Progenitor cell of endocrine pancreas (in vitro differentiated cells): Measurements from ENCODE around the gene WIZ. TPM values are rescaled to one million over a fixed set of nuclear protein-coding genes. Genes with fewer than 3 reads are reported as not detected.
"Not testable (repeated sequence)": the region's sequence is repeated elsewhere in the genome, so short reads cannot be mapped to it uniquely, and the experiment has no call there.

Experiments
- DNase-seq: peaks from one replicate; pipeline ENCODE4 v3.0.0; 2021; ENCODE audit warnings: low spot score; ENCODE audit not compliant: unreplicated experiment
- H3K27ac Mint-ChIP-seq: 2 replicates; pipeline ENCODE4 v1.8.0; 2021; ENCODE audit warnings: mild to moderate bottlenecking, moderate library complexity, mixed read lengths
- H3K27me3 Mint-ChIP-seq: 2 replicates; pipeline ENCODE4 v1.8.0; 2021; ENCODE audit warnings: mixed read lengths
- H3K36me3 Mint-ChIP-seq: 2 replicates; pipeline ENCODE4 v1.8.0; 2022; ENCODE audit warnings: mixed read lengths; ENCODE audit not compliant: insufficient read depth
- H3K4me1 Mint-ChIP-seq: 2 replicates; pipeline ENCODE4 v1.8.0; 2021; ENCODE audit warnings: low read depth, mixed read lengths
- H3K4me3 Mint-ChIP-seq: 2 replicates; pipeline ENCODE4 v1.8.0; 2021; ENCODE audit warnings: low read depth, mild to moderate bottlenecking, moderate library complexity, mixed read lengths
- H3K9me3 Mint-ChIP-seq: 2 replicates; pipeline ENCODE4 v1.8.0; 2021; ENCODE audit warnings: low read depth, mixed read lengths
- CTCF ChIP-seq: fragments of 200-600 bp; sonication (generic); IDR thresholded peaks from one replicate; pipeline ENCODE4 v1.5.0; 2021; ENCODE audit warnings: antibody characterized with exemption, mild to moderate bottlenecking; ENCODE audit not compliant: unreplicated experiment
- total RNA-seq: library from RNA; stranded (reverse); gene quantifications from 2 replicates; pipeline ENCODE4 v1.2.1, GENCODE V29; 2021

WIZ gene
- total RNA-seq, 1 donor from 2014 or later = 61.6 TPM

- H3K36me3 Mint-ChIP-seq = peaks cover 2% of the 10 kb centered on the region
- H3K4me3 Mint-ChIP-seq = no peak overlapping the region
- H3K9me3 Mint-ChIP-seq = peaks cover 23% of the 10 kb centered on the region
- no peak for TF ChIP-seq CTCF
- DNase-seq = no peak
- no peaks in the 10 kb centered on the region for H3K27me3 Mint-ChIP-seq
- H3K27ac Mint-ChIP-seq = no peak overlapping the region
- no peaks in the 10 kb centered on the region for H3K4me1 Mint-ChIP-seq
Observed at GRCh38 chr19:15487038-15487437, 37.3 kb upstream of the WIZ start.

- H3K4me3 Mint-ChIP-seq, H3K27me3 Mint-ChIP-seq, H3K4me1 Mint-ChIP-seq, H3K36me3 Mint-ChIP-seq, H3K27ac Mint-ChIP-seq, DNase-seq: not testable (repeated sequence)
- peaks cover 24% of the 10 kb centered on the region for H3K9me3 Mint-ChIP-seq
Observed at GRCh38 chr19:15485768-15486167, 36.0 kb upstream of the WIZ start.

GRCh38 chr19:15480996-15481395, 31.2 kb upstream of the WIZ start:
- H3K9me3 Mint-ChIP-seq = peaks cover 24% of the 10 kb centered on the region
- H3K36me3 Mint-ChIP-seq, H3K27ac Mint-ChIP-seq, H3K27me3 Mint-ChIP-seq, H3K4me1 Mint-ChIP-seq, H3K4me3 Mint-ChIP-seq, DNase-seq: not testable (repeated sequence)

- Mint-ChIP-seq H3K36me3 (peaks cover 4% of the 10 kb centered on the region), H3K4me3 (no peak within 1 kb of the TSS), H3K4me1 (no peaks in the 10 kb centered on the region), H3K27ac (no peak within 1 kb of the TSS), H3K9me3 (peaks cover 28% of the 10 kb centered on the region), H3K27me3 (no peaks in the 10 kb centered on the region)
- no peak for DNase-seq
- TF ChIP-seq CTCF = no peak
Observed at GRCh38 chr19:15479391-15480345, 29.9 kb upstream of the WIZ start, which contains the start of gene PGLYRP2. Gene PGLYRP2, minus strand, starts transcription at chr19:15479501. Its CDS starts 130 bp downstream, at chr19:15479371.

GRCh38 chr19:15476325-15476724, 26.6 kb upstream of the WIZ start:
- no peaks in the 10 kb centered on the region for H3K4me1 Mint-ChIP-seq

GRCh38 chr19:15475611-15476010, 25.9 kb upstream of the WIZ start:
- no peak overlapping the region for H3K27ac Mint-ChIP-seq
- H3K4me1 Mint-ChIP-seq = no peaks in the 10 kb centered on the region
- H3K4me3 Mint-ChIP-seq = no peak overlapping the region
- peaks cover 2% of the 10 kb centered on the region for H3K36me3 Mint-ChIP-seq
- no peaks in the 10 kb centered on the region for H3K27me3 Mint-ChIP-seq
- no peak for TF ChIP-seq CTCF
- DNase-seq = no peak
- peaks cover 22% of the 10 kb centered on the region for H3K9me3 Mint-ChIP-seq

More at GRCh38 chr19:15476325-15476724, 26.6 kb upstream of the WIZ start:
- H3K27ac Mint-ChIP-seq = no peak overlapping the region
- no peak for DNase-seq
- peaks cover 2% of the 10 kb centered on the region for H3K36me3 Mint-ChIP-seq
- no peaks in the 10 kb centered on the region for H3K27me3 Mint-ChIP-seq
- peaks cover 22% of the 10 kb centered on the region for H3K9me3 Mint-ChIP-seq
- H3K4me3 Mint-ChIP-seq = no peak overlapping the region
- no peak for TF ChIP-seq CTCF
